VCaP (cell line): ENCODE data around the gene LIMS1.

Experiments used
- H3K27ac ChIP-seq: fragments of 450-650 bp; 2 replicates; pipeline ENCODE4 v1.5.1; 2017
- CTCF ChIP-seq: fragments of 450-650 bp; conservative IDR thresholded peaks from 2 replicates; pipeline ENCODE4 v1.5.1; 2017; ENCODE audit warnings: mild to moderate bottlenecking, moderate library complexity

The LIMS1 gene

GRCh38 chr2:108620656-108621055 is 86.4 kb downstream of the LIMS1 start:
- H3K27ac ChIP-seq = peak overlapping the region; percentile 97
- no peak for TF ChIP-seq CTCF

- no peak for TF ChIP-seq CTCF
- peak overlapping the region; percentile 97 for H3K27ac ChIP-seq
Observed at GRCh38 chr2:108621087-108621559, 86.9 kb downstream of the LIMS1 start.

GRCh38 chr2:108621687-108622681 is 87.7 kb downstream of the LIMS1 start:
- no peak for TF ChIP-seq CTCF
- H3K27ac ChIP-seq = peak overlapping the region; percentile 97

- TF ChIP-seq CTCF = no peak
- peak overlapping the region; percentile 97 for H3K27ac ChIP-seq
Observed at GRCh38 chr2:108623616-108624015, 89.3 kb downstream of the LIMS1 start.

- H3K27ac ChIP-seq = peak overlapping the region; percentile 97
- no peak for TF ChIP-seq CTCF
Observed at GRCh38 chr2:108625186-108625827, 91.0 kb downstream of the LIMS1 start.

- H3K27ac ChIP-seq = peak overlapping the region; percentile 97
- no peak for TF ChIP-seq CTCF
Observed at GRCh38 chr2:108625828-108626195, 91.5 kb downstream of the LIMS1 start.

GRCh38 chr2:108626995-108627394 is 92.7 kb downstream of the LIMS1 start:
- peak overlapping the region; percentile 97 for H3K27ac ChIP-seq
- no peak for TF ChIP-seq CTCF
